Thymus (tissue), 11 donors: Measurements from ENCODE around the gene TRIO. TPM values are rescaled to one million over a fixed set of nuclear protein-coding genes. Genes with fewer than 3 reads are reported as not detected.

Experiments
- DNase-seq, 9 donors: peaks; one replicate each; pipeline ENCODE4 v3.0.0-alpha.2; 2013; ENCODE audit warnings: low spot score in 9 of 9, low read depth in 6 of 9, missing footprints in 1 of 9
- H3K27ac ChIP-seq, 2 donors: one replicate each; pipeline ENCODE4 v1.5.1; 2013; ENCODE audit warnings: control low read depth in 1 of 2, low read depth in 1 of 2, low read length in 1 of 2, mild to moderate bottlenecking in 1 of 2, moderate library complexity in 1 of 2
- H3K27me3 ChIP-seq, 2 donors: one replicate each; pipeline ENCODE4 v1.5.1; 2013; ENCODE audit warnings: low read length in 1 of 2; ENCODE audit not compliant: control insufficient read depth in 2 of 2, insufficient read depth in 1 of 2
- H3K36me3 ChIP-seq, 2 donors: one replicate each; pipeline ENCODE4 v1.5.1; 2013; ENCODE audit warnings: low read length in 1 of 2, mild to moderate bottlenecking in 1 of 2, moderate library complexity in 1 of 2; ENCODE audit not compliant: control insufficient read depth in 2 of 2, insufficient read depth in 2 of 2
- H3K4me1 ChIP-seq, 2 donors: one replicate each; pipeline ENCODE4 v1.5.1; 2013; ENCODE audit warnings: low read length in 2 of 2; ENCODE audit not compliant: control insufficient read depth in 2 of 2, insufficient read depth in 2 of 2
- H3K4me3 ChIP-seq, 2 donors: one replicate each; pipeline ENCODE4 v1.5.1; 2013; ENCODE audit warnings: low read length in 2 of 2, control low read depth in 1 of 2, mild to moderate bottlenecking in 1 of 2
- H3K9me3 ChIP-seq, 2 donors: one replicate each; pipeline ENCODE4 v1.5.1; 2013; ENCODE audit warnings: low read length in 1 of 2, mild to moderate bottlenecking in 1 of 2; ENCODE audit not compliant: control insufficient read depth in 2 of 2, insufficient read depth in 1 of 2
- WGBS: extraction: QIAGEN DNeasy Blood & Tissue Kit; methylation state at CpG from one replicate; pipeline ENCODE4 v1.1.7; 2013; 5-methylcytosine and 5-hydroxymethylcytosine counted together
- polyA plus RNA-seq: library from polyadenylated mRNA; stranded (reverse); fragments of 200-250 nt; gene quantifications from one replicate; pipeline ENCODE4 v1.2.3, GENCODE V29; 2013
- total RNA-seq: library from RNA; stranded (reverse); fragments of 120-200 nt; gene quantifications from one replicate; pipeline ENCODE4 v1.2.4, GENCODE V29; 2013
- donor health status: healthy.

Gene TRIO
- total and polyA plus RNA-seq, 2 donors = 26.9 to 52.1 TPM

GRCh38 chr5:14521748-14522147, 378.6 kb downstream of the TRIO start:
- no peaks in the 10 kb centered on the region for H3K36me3 ChIP-seq
- WGBS = 80% methylated on average over 10 of the region's 10 CpGs
- H3K27me3 ChIP-seq = no peaks in the 10 kb centered on the region
- DNase-seq = no peak
- H3K27ac ChIP-seq = no peak overlapping the region
- no peak overlapping the region for H3K4me3 ChIP-seq
- no peaks in the 10 kb centered on the region for H3K4me1 ChIP-seq
- no peaks in the 10 kb centered on the region for H3K9me3 ChIP-seq

- Histone ChIP-seq H3K4me3 (no peak overlapping the region), H3K27me3 (no peaks in the 10 kb centered on the region), H3K4me1 (no peaks in the 10 kb centered on the region), H3K36me3 (no peaks in the 10 kb centered on the region), H3K9me3 (no peaks in the 10 kb centered on the region), H3K27ac (no peak overlapping the region)
- DNase-seq = no peak
- 92% methylated on average over 2 of the region's 2 CpGs for WGBS
Measured at GRCh38 chr5:14522721-14523120, 379.6 kb downstream of the TRIO start.

- H3K4me3 ChIP-seq = no peak overlapping the region
- H3K27ac ChIP-seq = no peak overlapping the region
- H3K36me3 ChIP-seq = no peaks in the 10 kb centered on the region
- no peaks in the 10 kb centered on the region for H3K4me1 ChIP-seq
- H3K9me3 ChIP-seq = no peaks in the 10 kb centered on the region
- no peaks in the 10 kb centered on the region for H3K27me3 ChIP-seq
- WGBS = 97% methylated on average over 12 of the region's 12 CpGs
- no peak for DNase-seq
Measured at GRCh38 chr5:14523243-14524034, 380.3 kb downstream of the TRIO start.

- no peak overlapping the region for H3K27ac ChIP-seq
- H3K36me3 ChIP-seq = no peaks in the 10 kb centered on the region
- H3K9me3 ChIP-seq = no peaks in the 10 kb centered on the region
- no peaks in the 10 kb centered on the region for H3K27me3 ChIP-seq
- WGBS = over 99% methylated on average over 4 of the region's 4 CpGs
- no peak for DNase-seq
- no peaks in the 10 kb centered on the region for H3K4me1 ChIP-seq
- H3K4me3 ChIP-seq = no peak overlapping the region
Measured at GRCh38 chr5:14525397-14525796, 382.3 kb downstream of the TRIO start.

GRCh38 chr5:14526493-14526892, 383.4 kb downstream of the TRIO start:
- H3K4me3 ChIP-seq = no peak overlapping the region
- no peak overlapping the region for H3K27ac ChIP-seq
- no peaks in the 10 kb centered on the region for H3K9me3 ChIP-seq
- 97% methylated on average over 2 of the region's 2 CpGs for WGBS
- no peak for DNase-seq
- no peaks in the 10 kb centered on the region for H3K4me1 ChIP-seq
- H3K27me3 ChIP-seq = no peaks in the 10 kb centered on the region
- H3K36me3 ChIP-seq = no peaks in the 10 kb centered on the region

- no peak overlapping the region for H3K27ac ChIP-seq
- DNase-seq = no peak
- no peaks in the 10 kb centered on the region for H3K9me3 ChIP-seq
- no peaks in the 10 kb centered on the region for H3K36me3 ChIP-seq
- H3K4me1 ChIP-seq = no peaks in the 10 kb centered on the region
- 95% methylated on average over 6 of the region's 6 CpGs for WGBS
- no peaks in the 10 kb centered on the region for H3K27me3 ChIP-seq
- no peak overlapping the region for H3K4me3 ChIP-seq
Measured at GRCh38 chr5:14528115-14528514, 385.0 kb downstream of the TRIO start.

GRCh38 chr5:14528926-14529325, 385.8 kb downstream of the TRIO start:
- WGBS = 57% methylated on average over 1 of the region's 1 CpG
- Histone ChIP-seq H3K9me3 (no peaks in the 10 kb centered on the region), H3K27me3 (no peaks in the 10 kb centered on the region), H3K27ac (no peak overlapping the region), H3K36me3 (no peaks in the 10 kb centered on the region), H3K4me1 (no peaks in the 10 kb centered on the region), H3K4me3 (no peak overlapping the region)
- DNase-seq = no peak

- H3K9me3 ChIP-seq = no peaks in the 10 kb centered on the region
- no peak for DNase-seq
- no peaks in the 10 kb centered on the region for H3K4me1 ChIP-seq
- H3K27ac ChIP-seq = no peak overlapping the region
- H3K36me3 ChIP-seq = no peaks in the 10 kb centered on the region
- H3K27me3 ChIP-seq = no peaks in the 10 kb centered on the region
- no peak overlapping the region for H3K4me3 ChIP-seq
- WGBS = 97% methylated on average over 7 of the region's 7 CpGs
Measured at GRCh38 chr5:14531668-14532067, 388.5 kb downstream of the TRIO start.

GRCh38 chr5:14532180-14532579, 389.0 kb downstream of the TRIO start:
- no peak for DNase-seq
- H3K4me1 ChIP-seq = no peaks in the 10 kb centered on the region
- no peaks in the 10 kb centered on the region for H3K9me3 ChIP-seq
- 55% methylated on average over 3 of the region's 3 CpGs for WGBS
- H3K27ac ChIP-seq = no peak overlapping the region
- no peak overlapping the region for H3K4me3 ChIP-seq
- no peaks in the 10 kb centered on the region for H3K27me3 ChIP-seq
- H3K36me3 ChIP-seq = no peaks in the 10 kb centered on the region
